ENCODE data around the gene INPP5E.

Gene INPP5E

GRCh38 chr9:136444102-136444501 is 4.5 kb upstream of the INPP5E start:
- no peak for DNase-seq

GRCh38 chr9:136443687-136444086 is 4.0 kb upstream of the INPP5E start:
- no peak for DNase-seq

GRCh38 chr9:136443087-136443486 is 3.4 kb upstream of the INPP5E start:
- DNase-seq: no peak

- no peak for DNase-seq
Observed at GRCh38 chr9:136442265-136442664, 2.6 kb upstream of the INPP5E start.

- DNase-seq: no peak
Observed at GRCh38 chr9:136441681-136442245, 2.1 kb upstream of the INPP5E start.

GRCh38 chr9:136441191-136441680 is 1.6 kb upstream of the INPP5E start:
- DNase-seq: no peak

- peak; percentile 11 to 27 (median 24) for DNase-seq
Observed at GRCh38 chr9:136438548-136439480, 831 bp downstream of the INPP5E start.

GRCh38 chr9:136437839-136438547 is 1.7 kb downstream of the INPP5E start:
- DNase-seq: no peak

- DNase-seq: no peak
Observed at GRCh38 chr9:136437430-136437829, 2.2 kb downstream of the INPP5E start.

- no peak for DNase-seq
Observed at GRCh38 chr9:136436055-136436634, 3.5 kb downstream of the INPP5E start.

GRCh38 chr9:136434580-136435169 is 5.0 kb downstream of the INPP5E start:
- DNase-seq: no peak

GRCh38 chr9:136433849-136434579 is 5.6 kb downstream of the INPP5E start:
- no peak for DNase-seq

- no peak for DNase-seq
Observed at GRCh38 chr9:136433043-136433715, 6.5 kb downstream of the INPP5E start.

- DNase-seq: no peak
Observed at GRCh38 chr9:136432591-136432990, 7.1 kb downstream of the INPP5E start.

- no peak for DNase-seq
Observed at GRCh38 chr9:136431782-136432350, 7.8 kb downstream of the INPP5E start.

- no peak for DNase-seq
Observed at GRCh38 chr9:136430588-136431234, 8.9 kb downstream of the INPP5E start.

GRCh38 chr9:136429683-136430491 is 9.8 kb downstream of the INPP5E start:
- no peak for DNase-seq

GRCh38 chr9:136429075-136429628 is 10.5 kb downstream of the INPP5E start:
- DNase-seq: no peak

GRCh38 chr9:136426787-136427186 is 12.9 kb downstream of the INPP5E start:
- no peak for DNase-seq
